Central memory CD8-positive, alpha-beta T cell (primary cell): ENCODE measurements around the gene NRAS.
"Not testable (repeated sequence)": the region's sequence is repeated elsewhere in the genome, so short reads cannot be mapped to it uniquely, and the experiment has no call there.

ENCODE experiments used
- ATAC-seq: fragments of 150-1000 bp; cut with Tn5 transposase; replicated peaks from 2 replicates; pipeline ENCODE4 v1.10.0; 2022; ENCODE audit warnings: mild to moderate bottlenecking, moderate FRiP score, moderate number of reproducible peaks; ENCODE audit not compliant: poor library complexity, severe bottlenecking; ENCODE audit errors: extremely low read depth
- DNase-seq, 2 donors: peaks; one replicate each; pipeline ENCODE4 v3.0.0; 2021; ENCODE audit warnings: low spot score in 2 of 2
- H3K27ac Mint-ChIP-seq: one replicate; pipeline ENCODE4 v1.8.0; 2022; ENCODE audit warnings: low read depth, mild to moderate bottlenecking, moderate library complexity, mixed read lengths
- H3K27me3 Mint-ChIP-seq: one replicate; pipeline ENCODE4 v1.8.0; 2022; ENCODE audit warnings: mixed read lengths
- H3K36me3 Mint-ChIP-seq: one replicate; pipeline ENCODE4 v1.8.0; 2022; ENCODE audit warnings: mild to moderate bottlenecking, moderate library complexity, mixed read lengths; ENCODE audit not compliant: insufficient read depth
- H3K4me1 Mint-ChIP-seq: one replicate; pipeline ENCODE4 v1.8.0; 2022; ENCODE audit warnings: mixed read lengths
- H3K4me3 Mint-ChIP-seq: one replicate; pipeline ENCODE4 v1.8.0; 2022; ENCODE audit warnings: mild to moderate bottlenecking, moderate library complexity, mixed read lengths
- H3K9me3 Mint-ChIP-seq: one replicate; pipeline ENCODE4 v1.8.0; 2022; ENCODE audit warnings: mixed read lengths

Gene NRAS

GRCh38 chr1:114716304-114717170 lies at the start of gene NRAS:
NRAS (minus strand) TSS chr1:114716771; CDS start chr1:114716160, 611 bp downstream.
- peak; percentile 94 for DNase-seq
- peaks cover 62% of the 10 kb centered on the region for H3K36me3 Mint-ChIP-seq
- peak; percentile 94 for ATAC-seq
- H3K4me3 Mint-ChIP-seq, result peak within 1 kb of the TSS; percentile 99
- no peaks in the 10 kb centered on the region for H3K27me3 Mint-ChIP-seq
- peaks cover 23% of the 10 kb centered on the region for H3K4me1 Mint-ChIP-seq
- no peaks in the 10 kb centered on the region for H3K9me3 Mint-ChIP-seq
- H3K27ac Mint-ChIP-seq, result peak within 1 kb of the TSS; percentile 99

DNA sequence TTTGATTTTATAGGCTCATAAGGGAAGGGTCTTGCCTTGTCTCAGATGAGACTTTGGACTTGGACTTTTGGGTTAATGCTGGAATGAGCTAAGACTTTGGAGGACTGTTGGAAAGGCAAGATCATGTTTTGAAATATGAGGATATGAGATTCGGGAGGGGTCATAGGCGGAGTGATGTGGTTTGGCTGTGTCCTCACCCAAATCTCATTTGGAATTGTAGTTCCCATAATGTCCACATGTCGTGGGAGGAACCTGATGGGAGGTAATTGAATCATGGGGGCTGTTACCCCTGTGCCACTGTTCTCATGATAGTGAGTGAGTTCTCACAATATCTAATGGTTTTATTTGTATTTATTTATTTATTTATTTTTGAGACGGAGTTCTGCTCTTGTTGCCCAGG lies 48.1 kb upstream of the NRAS start:
- DNase-seq, result no peak
- no peaks in the 10 kb centered on the region for H3K4me1 Mint-ChIP-seq

GRCh38 chr1:114758256-114758832 lies 41.8 kb upstream of the NRAS start:
- Mint-ChIP-seq H3K36me3 (peaks cover 29% of the 10 kb centered on the region), H3K27me3 (no peaks in the 10 kb centered on the region), H3K27ac (peak overlapping the region; percentile 99), H3K4me1 (peaks cover 52% of the 10 kb centered on the region), H3K9me3 (peaks cover 6% of the 10 kb centered on the region), H3K4me3 (peak overlapping the region; percentile 99)
- DNase-seq, result no peak
- no peak for ATAC-seq

More for the DNA sequence above, 48.1 kb upstream of the NRAS start:
- Mint-ChIP-seq H3K4me3 (no peak overlapping the region), H3K9me3 (no peaks in the 10 kb centered on the region), H3K27ac (no peak overlapping the region), H3K27me3 (no peaks in the 10 kb centered on the region), H3K36me3 (peaks cover 9% of the 10 kb centered on the region)
- ATAC-seq, result no peak

GRCh38 chr1:114757455-114758255 lies 41.1 kb upstream of the NRAS start, which contains the start of gene CSDE1:
CSDE1 (minus strand) TSS chr1:114757984; CDS start chr1:114739890, 18,094 bp downstream.
- H3K4me3 Mint-ChIP-seq, result peak within 1 kb of the TSS; percentile 99
- no peaks in the 10 kb centered on the region for H3K27me3 Mint-ChIP-seq
- H3K4me1 Mint-ChIP-seq, result peaks cover 59% of the 10 kb centered on the region
- DNase-seq, result peak; percentile 96 to 97
- H3K36me3 Mint-ChIP-seq, result peaks cover 29% of the 10 kb centered on the region
- peak; percentile 87 for ATAC-seq
- H3K27ac Mint-ChIP-seq, result peak within 1 kb of the TSS; percentile 99
- H3K9me3 Mint-ChIP-seq, result peaks cover 6% of the 10 kb centered on the region

DNA sequence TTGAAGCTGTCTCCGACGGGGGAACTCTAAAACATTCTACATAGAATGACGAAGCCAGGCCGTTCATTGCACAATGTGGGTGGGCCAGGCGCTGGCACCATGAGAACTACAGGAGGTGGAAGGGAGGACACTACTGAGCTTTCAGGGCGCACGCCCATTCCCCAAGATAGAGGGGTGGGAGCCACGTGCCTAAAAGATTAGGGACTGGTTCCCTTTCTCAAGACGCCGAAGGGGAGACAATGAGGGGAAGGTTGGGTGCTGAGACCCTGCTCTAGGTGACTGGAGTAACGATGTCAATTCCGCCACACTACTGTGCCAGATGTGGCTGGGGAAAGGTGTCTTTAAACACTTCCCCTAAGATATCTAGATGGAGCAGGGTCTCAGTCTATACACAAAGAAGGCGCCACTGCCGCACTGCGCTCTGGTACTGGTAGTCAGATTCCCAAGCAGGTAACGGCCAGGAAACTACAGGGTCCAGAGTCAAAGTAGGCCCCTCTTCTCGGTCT lies 40.4 kb upstream of the NRAS start:
- DNase-seq (no peak), ATAC-seq (no peak)
- Mint-ChIP-seq H3K4me3 (peak overlapping the region; percentile 99), H3K9me3 (peaks cover 6% of the 10 kb centered on the region), H3K4me1 (peaks cover 66% of the 10 kb centered on the region), H3K36me3 (peaks cover 29% of the 10 kb centered on the region), H3K27me3 (no peaks in the 10 kb centered on the region), H3K27ac (peak overlapping the region; percentile 99)

DNA sequence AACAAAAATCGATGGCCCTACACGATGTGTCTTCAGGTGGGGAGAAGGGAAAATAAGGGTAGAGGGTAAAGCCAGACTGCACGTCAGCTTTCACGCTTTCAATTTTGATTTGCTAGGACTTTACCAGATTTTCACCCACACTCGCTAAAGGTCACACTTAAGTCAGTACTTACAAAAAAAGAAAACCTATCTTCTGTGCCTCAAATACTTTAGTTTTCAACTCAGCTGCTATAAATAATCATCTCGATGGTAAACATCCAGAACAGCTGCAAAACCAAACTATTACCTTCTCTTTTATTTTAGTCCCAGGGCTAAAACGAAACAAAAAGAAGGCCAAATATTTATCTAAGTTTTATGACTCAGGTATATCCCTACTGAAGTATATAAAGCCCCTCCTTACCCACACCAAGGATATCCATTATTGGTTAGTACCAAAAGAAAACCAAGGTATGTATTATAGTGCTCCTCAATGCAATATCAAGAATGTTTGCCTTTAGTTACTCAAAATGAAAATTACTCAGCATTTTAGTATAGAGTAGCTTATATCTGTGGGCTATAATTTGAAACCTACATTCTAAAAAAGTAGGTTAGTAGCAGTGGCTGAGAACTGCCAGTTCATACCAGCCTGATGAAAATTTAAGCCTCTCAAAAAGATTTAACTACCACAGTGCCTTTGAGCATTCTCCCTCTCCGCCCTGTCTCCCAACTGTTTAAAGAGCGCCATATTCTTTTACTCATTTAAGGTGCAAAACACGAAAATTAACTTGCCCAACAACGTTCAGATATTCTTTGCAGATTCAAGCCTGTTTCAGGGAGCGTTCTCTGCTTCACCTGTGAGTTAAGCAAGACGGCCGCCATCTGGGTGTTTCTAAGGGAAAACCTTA lies 39.7 kb upstream of the NRAS start:
- Mint-ChIP-seq H3K4me1 (peaks cover 73% of the 10 kb centered on the region), H3K4me3 (peak overlapping the region; percentile 99), H3K9me3 (peaks cover 6% of the 10 kb centered on the region), H3K27me3 (no peaks in the 10 kb centered on the region), H3K36me3 (peaks cover 34% of the 10 kb centered on the region), H3K27ac (peak overlapping the region; percentile 99)
- no peak for ATAC-seq
- DNase-seq, result no peak

DNA sequence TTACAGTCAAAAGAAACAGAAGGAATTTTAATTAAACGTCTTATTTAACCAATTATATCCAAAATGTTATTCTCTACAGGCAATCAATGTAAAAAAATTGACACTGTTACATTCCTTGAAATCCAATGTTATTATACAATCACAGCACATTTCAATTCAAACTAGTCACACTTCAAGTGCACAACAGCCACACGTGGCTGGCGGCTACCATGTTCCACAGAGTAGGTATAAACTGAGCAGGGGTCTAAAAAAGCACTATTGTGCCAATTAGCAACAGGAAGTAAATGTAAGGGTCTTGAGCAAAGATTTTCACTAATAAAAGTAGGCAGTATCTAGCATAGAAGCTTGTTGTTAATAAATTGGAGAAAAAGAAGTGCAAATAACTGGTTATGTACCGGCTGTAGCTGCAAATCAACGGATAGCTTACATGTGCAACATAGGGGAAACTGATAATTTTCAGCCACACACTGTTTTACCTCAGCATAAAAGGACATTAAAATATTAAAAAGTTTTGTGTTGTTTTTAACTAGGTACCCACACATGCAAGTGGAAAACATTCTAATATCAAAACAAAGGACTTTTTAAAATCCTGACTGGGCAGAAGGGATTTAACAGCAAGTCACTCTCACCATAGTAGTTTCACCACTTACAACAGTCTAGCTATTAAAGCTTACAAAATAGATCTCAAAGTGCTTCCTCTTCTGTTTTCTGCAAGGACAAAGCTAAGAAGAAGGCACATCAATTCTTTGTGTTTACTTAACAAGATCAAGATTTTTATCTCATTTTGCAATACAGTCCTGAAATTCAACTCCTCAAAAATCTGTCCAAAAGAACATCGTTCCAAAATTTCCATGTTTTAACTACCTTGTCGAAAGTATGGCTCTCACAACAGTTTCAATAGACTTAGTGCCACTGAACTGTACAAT lies 38.7 kb upstream of the NRAS start:
- peaks cover 38% of the 10 kb centered on the region for H3K36me3 Mint-ChIP-seq
- H3K4me1 Mint-ChIP-seq, result peaks cover 83% of the 10 kb centered on the region
- no peak for DNase-seq
- peaks cover 6% of the 10 kb centered on the region for H3K9me3 Mint-ChIP-seq
- no peaks in the 10 kb centered on the region for H3K27me3 Mint-ChIP-seq
- H3K4me3 Mint-ChIP-seq, result peak overlapping the region; percentile 99
- no peak for ATAC-seq
- H3K27ac Mint-ChIP-seq, result peak overlapping the region; percentile 99

DNA sequence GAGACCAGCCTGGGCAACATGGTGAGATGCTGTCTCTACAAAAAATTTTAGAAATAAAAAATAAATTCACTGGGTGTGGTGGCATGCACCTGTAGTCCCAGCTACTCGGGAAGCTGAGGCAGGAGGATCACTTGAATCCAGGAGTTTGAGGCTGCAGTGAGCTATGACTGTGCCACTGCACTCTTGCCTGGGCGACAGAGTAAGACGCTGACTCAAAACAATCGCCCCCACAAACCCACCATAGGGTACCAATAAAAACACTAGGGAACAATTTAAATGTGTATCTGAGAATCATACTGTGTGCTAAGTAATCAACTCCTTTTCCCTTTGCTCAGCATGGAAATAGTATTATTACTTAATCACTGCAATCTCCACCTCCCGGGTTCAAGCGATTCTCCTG lies 37.1 kb upstream of the NRAS start:
- Mint-ChIP-seq H3K36me3 (peaks cover 50% of the 10 kb centered on the region), H3K4me3 (peak overlapping the region; percentile 99)

DNA sequence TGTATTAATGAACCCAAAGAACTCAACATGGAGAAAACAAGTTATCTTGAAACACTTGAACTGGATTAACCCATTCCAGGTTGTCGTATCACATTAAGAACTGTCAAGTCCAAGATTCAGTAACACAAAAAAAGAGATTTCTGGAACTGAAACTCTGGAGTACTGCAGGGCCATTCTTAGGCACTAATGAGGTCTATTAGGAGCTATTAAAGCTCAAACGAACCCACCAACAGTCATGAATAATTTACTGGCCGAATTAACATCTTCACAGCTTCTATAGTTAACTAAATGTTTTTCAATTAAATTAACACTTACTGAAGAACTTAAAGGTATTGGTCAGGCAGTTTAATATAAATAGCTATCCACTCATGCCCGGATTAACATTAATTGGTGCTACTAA lies 36.6 kb upstream of the NRAS start:
- H3K27me3 Mint-ChIP-seq, result no peaks in the 10 kb centered on the region
- peaks cover 98% of the 10 kb centered on the region for H3K4me1 Mint-ChIP-seq
- peaks cover 53% of the 10 kb centered on the region for H3K36me3 Mint-ChIP-seq
- ATAC-seq (no peak), DNase-seq (no peak)
- H3K27ac Mint-ChIP-seq, result no peak overlapping the region
- H3K4me3 Mint-ChIP-seq, result peak overlapping the region; percentile 99
- H3K9me3 Mint-ChIP-seq, result peaks cover under 1% of the 10 kb centered on the region

More for the DNA sequence above, 37.1 kb upstream of the NRAS start:
- H3K9me3 Mint-ChIP-seq, ATAC-seq, DNase-seq, H3K27me3 Mint-ChIP-seq: not testable (repeated sequence)
- Mint-ChIP-seq H3K27ac (peak overlapping the region; percentile 99), H3K4me1 (peaks cover 97% of the 10 kb centered on the region)

DNA sequence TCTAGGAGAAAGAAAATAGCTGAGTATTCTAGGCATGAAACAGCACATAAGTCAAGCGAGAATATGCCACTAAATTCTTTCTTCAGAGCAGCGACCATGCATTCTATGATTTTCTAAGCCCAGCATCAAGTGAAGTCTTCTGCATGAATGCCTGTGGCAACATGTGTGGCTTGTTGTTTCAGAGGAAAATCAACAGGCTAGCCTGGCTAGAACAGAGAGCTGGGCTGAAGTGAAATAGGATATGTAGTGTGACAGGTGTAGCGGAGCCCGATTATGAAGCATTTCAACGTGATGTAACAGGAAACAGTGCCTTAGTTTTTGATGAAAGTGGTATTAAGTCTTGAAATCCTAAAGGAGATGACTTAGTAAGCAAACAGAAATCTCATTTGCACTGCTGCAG lies 34.2 kb upstream of the NRAS start:
- DNase-seq (no peak), ATAC-seq (no peak)
- Mint-ChIP-seq H3K36me3 (peaks cover 59% of the 10 kb centered on the region), H3K4me3 (peak overlapping the region; percentile 43), H3K27me3 (no peaks in the 10 kb centered on the region), H3K27ac (no peak overlapping the region), H3K9me3 (no peaks in the 10 kb centered on the region), H3K4me1 (peaks cover 91% of the 10 kb centered on the region)

DNA sequence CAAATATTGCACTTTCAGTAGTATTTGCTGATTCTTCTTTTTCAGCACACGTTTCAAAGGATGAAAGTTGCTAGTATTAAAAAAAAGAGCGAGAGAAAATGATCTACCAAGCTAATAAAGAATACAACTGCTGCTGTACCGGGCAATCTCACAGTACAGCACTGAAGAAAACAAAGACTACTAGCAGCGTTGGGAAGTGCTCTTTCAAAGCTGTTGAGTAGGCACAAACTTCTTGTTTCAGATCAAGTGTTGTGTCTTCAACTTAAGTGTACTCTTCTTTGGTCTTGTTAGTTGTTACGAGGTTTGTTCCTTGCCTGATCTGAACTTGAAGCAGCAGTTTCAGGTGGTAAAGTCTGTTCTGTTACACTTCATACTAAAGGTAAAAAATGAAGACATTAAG lies 33.3 kb upstream of the NRAS start:
- ATAC-seq, result no peak
- H3K36me3 Mint-ChIP-seq, result peaks cover 66% of the 10 kb centered on the region
- H3K9me3 Mint-ChIP-seq, result no peaks in the 10 kb centered on the region
- H3K4me3 Mint-ChIP-seq, result peak overlapping the region; percentile 6
- DNase-seq, result no peak
- no peak overlapping the region for H3K27ac Mint-ChIP-seq
- H3K4me1 Mint-ChIP-seq, result peaks cover 88% of the 10 kb centered on the region
- H3K27me3 Mint-ChIP-seq, result no peaks in the 10 kb centered on the region
